ENCODE results near the gene FOXA2. TPM values are rescaled to one million over a fixed set of nuclear protein-coding genes. Genes with fewer than 3 reads are reported as not detected.

The FOXA2 gene
- total and polyA plus RNA-seq, 9 donors: 0.24 to 6.4 (median 0.91) TPM; not detected in 5

DNA sequence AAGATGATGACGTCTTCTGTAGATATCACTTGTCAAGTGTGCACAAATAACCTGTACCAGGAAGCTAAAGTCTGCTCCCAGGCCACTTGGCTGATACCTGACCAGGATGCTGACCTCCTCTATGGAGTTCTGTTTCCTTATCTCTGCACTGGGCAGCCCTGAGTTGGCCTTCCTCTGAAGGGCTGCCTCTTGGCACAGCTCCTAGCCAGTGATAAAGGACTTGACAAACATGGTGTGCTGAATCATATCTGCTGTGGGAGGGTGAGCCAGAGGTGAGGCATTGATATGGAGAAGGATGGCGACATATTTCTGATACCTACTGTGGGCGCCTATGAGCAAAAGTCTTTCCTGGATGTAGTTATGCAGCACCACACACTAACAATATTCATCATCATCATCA is 32.8 kb upstream of the FOXA2 start:
- Histone ChIP-seq H3K4me1 (ENCODE audit: insufficient read depth) (no peaks in the 10 kb centered on the region), H3K27me3 (no peaks in the 10 kb centered on the region), H3K36me3 (no peaks in the 10 kb centered on the region), H3K9me3 (no peaks in the 10 kb centered on the region), H3K27ac (no peak overlapping the region), H3K4me3 (no peak overlapping the region)
- TF ChIP-seq POLR2A (IDR thresholded peaks at IDR 0.05) (no peak), EP300 (IDR thresholded peaks at IDR 0.05) (no peak)
- TF ChIP-seq, protein P1, sequence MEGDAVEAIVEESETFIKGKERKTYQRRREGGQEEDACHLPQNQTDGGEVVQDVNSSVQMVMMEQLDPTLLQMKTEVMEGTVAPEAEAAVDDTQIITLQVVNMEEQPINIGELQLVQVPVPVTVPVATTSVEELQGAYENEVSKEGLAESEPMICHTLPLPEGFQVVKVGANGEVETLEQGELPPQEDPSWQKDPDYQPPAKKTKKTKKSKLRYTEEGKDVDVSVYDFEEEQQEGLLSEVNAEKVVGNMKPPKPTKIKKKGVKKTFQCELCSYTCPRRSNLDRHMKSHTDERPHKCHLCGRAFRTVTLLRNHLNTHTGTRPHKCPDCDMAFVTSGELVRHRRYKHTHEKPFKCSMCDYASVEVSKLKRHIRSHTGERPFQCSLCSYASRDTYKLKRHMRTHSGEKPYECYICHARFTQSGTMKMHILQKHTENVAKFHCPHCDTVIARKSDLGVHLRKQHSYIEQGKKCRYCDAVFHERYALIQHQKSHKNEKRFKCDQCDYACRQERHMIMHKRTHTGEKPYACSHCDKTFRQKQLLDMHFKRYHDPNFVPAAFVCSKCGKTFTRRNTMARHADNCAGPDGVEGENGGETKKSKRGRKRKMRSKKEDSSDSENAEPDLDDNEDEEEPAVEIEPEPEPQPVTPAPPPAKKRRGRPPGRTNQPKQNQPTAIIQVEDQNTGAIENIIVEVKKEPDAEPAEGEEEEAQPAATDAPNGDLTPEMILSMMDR (IDR thresholded peaks at IDR 0.05): no peak
- WGBS, 3 donors: 49 to 53% (median 51%) methylated on average over 3 of the region's 3 CpGs
- intact Hi-C loops (cut with DNase I): no loop called here
- DNase-seq: no peak

DNA sequence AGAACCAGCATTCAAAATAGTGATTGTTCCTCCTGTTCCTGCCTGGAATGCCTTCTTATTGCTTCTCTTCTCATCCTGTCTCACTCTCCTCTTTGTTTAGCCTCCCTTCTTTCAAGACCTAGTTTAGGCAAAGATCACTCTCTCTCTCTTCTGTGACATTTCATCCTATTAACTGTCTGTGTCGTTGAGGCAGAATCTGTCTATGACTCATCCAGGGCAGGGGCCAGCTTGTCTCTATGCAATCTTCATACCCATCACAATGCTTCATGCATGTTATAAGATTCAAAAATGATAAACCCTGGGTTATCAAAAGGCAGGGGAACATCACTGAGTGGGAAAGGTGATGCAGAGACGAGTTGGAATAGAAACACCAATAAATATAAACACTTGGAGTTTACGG is 32.2 kb upstream of the FOXA2 start:
- DNase-seq: no peak
- WGBS, 3 donors: 57 to 66% (median 60%) methylated on average over 3 of the region's 3 CpGs

DNA sequence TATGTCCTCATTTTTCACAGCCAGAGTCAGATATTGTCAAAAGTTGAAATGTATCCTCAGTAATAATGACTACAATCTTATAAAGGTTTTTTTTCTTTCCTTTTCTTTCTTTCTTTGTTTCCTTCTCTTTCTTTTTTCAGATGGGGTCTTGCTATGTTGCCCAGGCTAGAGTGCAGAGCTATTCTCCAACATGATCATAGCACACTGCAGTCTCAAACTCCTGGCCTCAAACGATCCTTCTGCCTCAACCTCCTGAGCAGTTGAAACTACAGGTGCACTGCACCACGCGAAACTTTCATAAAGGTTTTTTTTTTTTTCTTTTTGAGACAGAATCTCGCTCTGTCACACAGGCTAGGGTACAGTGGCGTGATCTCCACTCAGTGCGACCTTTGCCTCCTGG is 31.1 kb upstream of the FOXA2 start:
- TF ChIP-seq, protein P1 (IDR thresholded peaks at IDR 0.05): no peak
- TF ChIP-seq POLR2A (IDR thresholded peaks at IDR 0.05) (no peak), EP300 (IDR thresholded peaks at IDR 0.05) (no peak)
- Histone ChIP-seq H3K4me1 (ENCODE audit: insufficient read depth) (no peaks in the 10 kb centered on the region), H3K4me3 (no peak overlapping the region), H3K36me3 (no peaks in the 10 kb centered on the region), H3K27me3 (no peaks in the 10 kb centered on the region), H3K9me3 (no peaks in the 10 kb centered on the region), H3K27ac (no peak overlapping the region)
- intact Hi-C loops (cut with DNase I): no loop called here
- WGBS, 3 donors: 77 to 88% (median 81%) methylated on average over 6 of the region's 6 CpGs
- no peak for DNase-seq

More for the DNA sequence above, 32.2 kb upstream of the FOXA2 start:
- H3K36me3 ChIP-seq: no peaks in the 10 kb centered on the region
- H3K9me3 ChIP-seq: no peaks in the 10 kb centered on the region
- H3K27me3 ChIP-seq: no peaks in the 10 kb centered on the region
- H3K4me1 ChIP-seq (ENCODE audit: insufficient read depth): no peaks in the 10 kb centered on the region
- intact Hi-C loops (cut with DNase I): no loop called here
- TF ChIP-seq, protein P1 (IDR thresholded peaks at IDR 0.05): no peak
- no peak for TF ChIP-seq EP300 (IDR thresholded peaks at IDR 0.05)
- TF ChIP-seq POLR2A (IDR thresholded peaks at IDR 0.05): no peak
- H3K27ac ChIP-seq: no peak overlapping the region
- H3K4me3 ChIP-seq: no peak overlapping the region

DNA sequence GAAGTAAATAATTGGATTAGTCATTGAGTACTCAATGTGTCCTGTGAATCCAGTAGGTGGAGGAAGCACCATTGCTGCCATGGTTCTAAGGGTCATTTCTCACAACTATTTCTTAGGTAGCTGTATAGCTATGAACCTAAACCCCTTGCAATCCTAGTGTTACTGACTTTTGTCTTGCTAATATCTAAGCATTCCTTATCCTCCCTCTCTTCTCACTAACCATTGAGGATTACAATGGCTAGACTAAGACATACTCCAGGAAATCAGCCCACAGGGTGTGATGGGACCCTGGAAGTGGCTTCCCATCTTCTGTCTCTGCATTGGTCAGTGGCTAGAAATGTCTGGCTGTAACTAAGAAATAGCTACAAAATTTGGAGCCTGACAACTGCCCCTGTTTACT is 27.3 kb upstream of the FOXA2 start:
- Histone ChIP-seq H3K4me3 (no peak overlapping the region), H3K4me1 (ENCODE audit: insufficient read depth) (no peaks in the 10 kb centered on the region), H3K27me3 (no peaks in the 10 kb centered on the region), H3K27ac (no peak overlapping the region), H3K9me3 (no peaks in the 10 kb centered on the region), H3K36me3 (no peaks in the 10 kb centered on the region)
- TF ChIP-seq EP300 (IDR thresholded peaks at IDR 0.05): no peak
- TF ChIP-seq, protein P1 (IDR thresholded peaks at IDR 0.05): no peak
- no peak for TF ChIP-seq POLR2A (IDR thresholded peaks at IDR 0.05)
- intact Hi-C loops (cut with DNase I): no loop called here
- no peak for DNase-seq

DNA sequence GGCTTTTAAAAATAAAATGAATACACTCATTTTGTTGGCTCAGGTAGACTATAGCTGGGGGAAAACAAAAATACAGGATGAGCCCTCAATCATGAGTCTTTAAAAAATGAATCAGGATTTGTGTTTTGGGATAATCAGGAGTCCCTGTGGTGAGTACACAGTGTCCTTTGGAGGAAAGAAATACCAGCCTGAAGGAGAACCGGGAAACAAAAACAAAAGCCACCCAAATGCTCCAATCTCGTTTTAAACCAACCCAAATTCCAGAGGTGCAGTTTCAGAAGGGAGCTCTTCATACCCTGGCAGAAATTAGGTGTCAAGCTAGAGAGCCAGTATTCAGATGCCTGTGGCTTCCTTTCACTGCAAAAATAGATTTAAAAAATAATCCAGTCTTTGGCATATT is 23.3 kb upstream of the FOXA2 start:
- H3K27me3 ChIP-seq: no peaks in the 10 kb centered on the region
- intact Hi-C loops (cut with DNase I): no loop called here
- H3K36me3 ChIP-seq: no peaks in the 10 kb centered on the region
- H3K27ac ChIP-seq: no peak overlapping the region
- H3K4me1 ChIP-seq (ENCODE audit: insufficient read depth): no peaks in the 10 kb centered on the region
- 22 to 31% (median 22%) methylated on average over 2 of the region's 2 CpGs for WGBS, 3 donors
- H3K9me3 ChIP-seq: no peaks in the 10 kb centered on the region
- no peak overlapping the region for H3K4me3 ChIP-seq
- TF ChIP-seq EP300 (IDR thresholded peaks at IDR 0.05): no peak
- no peak for TF ChIP-seq POLR2A (IDR thresholded peaks at IDR 0.05)
- TF ChIP-seq, protein P1 (IDR thresholded peaks at IDR 0.05): no peak
- no peak for DNase-seq
